NCI-H748 treated with DMSO at 0.1 percent for 48 hours (cell line): Measurements from ENCODE around the gene ADNP2.
"Not testable (repeated sequence)": the region's sequence is repeated elsewhere in the genome, so short reads cannot be mapped to it uniquely, and the experiment has no call there.

Source experiments
- DNase-seq: peaks from one replicate; lab custom pipeline; 2025; lab: John Stamatoyannopoulos, UW

Gene ADNP2

GRCh38 chr18:80145196-80145804, 36.2 kb downstream of the ADNP2 start:
- peak; percentile 42 for DNase-seq

- DNase-seq = no peak
Measured at GRCh38 chr18:80147037-80147417, 38.0 kb downstream of the ADNP2 start.

- peak; percentile 64 for DNase-seq
Measured at GRCh38 chr18:80147418-80148325, 38.6 kb downstream of the ADNP2 start.

GRCh38 chr18:80148326-80149199, 39.5 kb downstream of the ADNP2 start:
- DNase-seq = no peak

- no peak for DNase-seq
Measured at GRCh38 chr18:80149667-80150066, 40.6 kb downstream of the ADNP2 start.

- DNase-seq = peak; percentile 27
Measured at GRCh38 chr18:80154293-80154692, 45.2 kb downstream of the ADNP2 start.

GRCh38 chr18:80157708-80158343, 48.8 kb downstream of the ADNP2 start:
- peak; percentile 52 for DNase-seq

GRCh38 chr18:80158365-80158764, 49.3 kb downstream of the ADNP2 start:
- no peak for DNase-seq

- DNase-seq = peak; percentile 19
Measured at GRCh38 chr18:80159713-80160636, 50.9 kb downstream of the ADNP2 start.

- no peak for DNase-seq
Measured at GRCh38 chr18:80161781-80162417, 52.8 kb downstream of the ADNP2 start.

GRCh38 chr18:80163183-80163582, 54.1 kb downstream of the ADNP2 start:
- no peak for DNase-seq

- not testable (repeated sequence) for DNase-seq
Measured at GRCh38 chr18:80164727-80165355, 55.8 kb downstream of the ADNP2 start.

GRCh38 chr18:80166240-80166639, 57.2 kb downstream of the ADNP2 start:
- no peak for DNase-seq

- no peak for DNase-seq
Measured at GRCh38 chr18:80166725-80167124, 57.7 kb downstream of the ADNP2 start.

GRCh38 chr18:80167331-80167730, 58.3 kb downstream of the ADNP2 start:
- no peak for DNase-seq

GRCh38 chr18:80167931-80168330, 58.9 kb downstream of the ADNP2 start:
- DNase-seq = no peak

GRCh38 chr18:80168346-80168745, 59.3 kb downstream of the ADNP2 start:
- no peak for DNase-seq

- no peak for DNase-seq
Measured at GRCh38 chr18:80168982-80169381, 59.9 kb downstream of the ADNP2 start.

- no peak for DNase-seq
Measured at GRCh38 chr18:80169607-80170006, 60.5 kb downstream of the ADNP2 start.
